Myocyte (in vitro differentiated cells): ENCODE measurements around the gene DNAJB11. TPM values are rescaled to one million over a fixed set of nuclear protein-coding genes. Genes with fewer than 3 reads are reported as not detected.
"Not testable (repeated sequence)": the region's sequence is repeated elsewhere in the genome, so short reads cannot be mapped to it uniquely, and the experiment has no call there.

Source experiments
- DNase-seq: peaks from one replicate; pipeline ENCODE4 v3.0.0-alpha.2; 2012; ENCODE audit warnings: low read depth
- total RNA-seq: library from RNA; depleted of rRNA; stranded (reverse); fragments of >200 nt; gene quantifications from 2 replicates; pipeline ENCODE4 v1.2.3, GENCODE V29; 2014

DNAJB11 gene
- total RNA-seq, 1 donor from 2014 or later: 188 TPM

GRCh38 chr3:186551387-186551786 is 19.1 kb upstream of the DNAJB11 start:
- no peak for DNase-seq

GRCh38 chr3:186552408-186553031 is 18.0 kb upstream of the DNAJB11 start:
- DNase-seq: no peak

GRCh38 chr3:186564586-186564985 is 5.9 kb upstream of the DNAJB11 start:
- no peak for DNase-seq

- DNase-seq: no peak
These were observed 3.8 kb upstream of the DNAJB11 start for GRCh38 chr3:186566772-186567071.

GRCh38 chr3:186567072-186567921 is 3.2 kb upstream of the DNAJB11 start, which contains the start of gene TBCCD1:
Gene TBCCD1 (minus strand): TSS chr3:186567339. CDS start chr3:186564329, 3,010 bp downstream.
- peak; percentile 93 for DNase-seq

- not testable (repeated sequence) for DNase-seq
These were observed 1.2 kb upstream of the DNAJB11 start for GRCh38 chr3:186569361-186569760.

GRCh38 chr3:186569779-186570095 is 783 bp upstream of the DNAJB11 start:
- no peak for DNase-seq

- no peak for DNase-seq
These were observed 572 bp downstream of the DNAJB11 start for GRCh38 chr3:186570941-186571643.

GRCh38 chr3:186571644-186572013 is 1.1 kb downstream of the DNAJB11 start:
- DNase-seq: no peak

GRCh38 chr3:186577521-186577920 is 7.0 kb downstream of the DNAJB11 start:
- DNase-seq: no peak

GRCh38 chr3:186580785-186581184 is 10.3 kb downstream of the DNAJB11 start:
- DNase-seq: no peak

GRCh38 chr3:186582541-186582940 is 12.0 kb downstream of the DNAJB11 start:
- no peak for DNase-seq

GRCh38 chr3:186583831-186584230 is 13.3 kb downstream of the DNAJB11 start:
- no peak for DNase-seq

GRCh38 chr3:186586245-186586644 is 15.7 kb downstream of the DNAJB11 start:
- DNase-seq: not testable (repeated sequence)

GRCh38 chr3:186587183-186587582 is 16.7 kb downstream of the DNAJB11 start:
- no peak for DNase-seq

GRCh38 chr3:186588632-186589031 is 18.1 kb downstream of the DNAJB11 start:
- no peak for DNase-seq

- no peak for DNase-seq
These were observed 18.6 kb downstream of the DNAJB11 start for GRCh38 chr3:186589121-186589520.

GRCh38 chr3:186589856-186590579 is 19.5 kb downstream of the DNAJB11 start:
- no peak for DNase-seq

GRCh38 chr3:186590580-186591295 is 20.2 kb downstream of the DNAJB11 start:
- no peak for DNase-seq

- no peak for DNase-seq
These were observed 22.2 kb downstream of the DNAJB11 start for GRCh38 chr3:186592682-186593081.

GRCh38 chr3:186593862-186594261 is 23.3 kb downstream of the DNAJB11 start:
- no peak for DNase-seq
